Thyroid gland (tissue), 4 donors: ENCODE measurements around the gene PLIN5. TPM values are rescaled to one million over a fixed set of nuclear protein-coding genes. Genes with fewer than 3 reads are reported as not detected.

Experiments used
- DNase-seq, 2 donors: peaks; one replicate each; pipeline ENCODE4 v3.0.0-alpha.2; 2019
- H3K27ac ChIP-seq, 3 donors: fragments of 200-600 bp; sonication (generic); 1 replicate in 2 of 3; 2 replicates in 1 of 3; pipeline ENCODE4 v1.5.1; 2016 to 2019; ENCODE audit warnings: mild to moderate bottlenecking in 1 of 3, moderate library complexity in 1 of 3
- H3K27me3 ChIP-seq: fragments of 200-600 bp; sonication (generic); one replicate; pipeline ENCODE4 v1.5.1; 2019
- H3K36me3 ChIP-seq, 2 donors: fragments of 200-600 bp; sonication (generic); one replicate each; pipeline ENCODE4 v1.5.1; 2016 to 2019
- H3K4me1 ChIP-seq, 2 donors: fragments of 200-600 bp; sonication (generic); one replicate each; pipeline ENCODE4 v1.5.1; 2017 to 2019
- H3K4me3 ChIP-seq, 3 donors: fragments of 200-600 bp; sonication (generic); replicated peaks in 1 of 3; 1 replicate in 2 of 3; 2 replicates in 1 of 3; pipeline ENCODE4 v1.5.1; 2016; ENCODE audit warnings: mild to moderate bottlenecking in 1 of 3
- H3K9me3 ChIP-seq: fragments of 200-600 bp; sonication (generic); one replicate; pipeline ENCODE4 v1.5.1; 2017
- POLR2A ChIP-seq, 2 donors: fragments of 450-650 bp; IDR thresholded peaks; one replicate each; pipeline ENCODE4 v1.6.1; 2017; ENCODE audit warnings: antibody characterized with exemption in 2 of 2, mild to moderate bottlenecking in 2 of 2, moderate library complexity in 1 of 2
- WGBS, 2 donors: methylation state at CpG; one replicate each; pipeline ENCODE4 v1.1.5; 2017; 5-methylcytosine and 5-hydroxymethylcytosine counted together
- intact Hi-C: fragments of 100-400 bp; cut with DNase I; formaldehyde crosslinking; loops from one replicate; pipeline ENCODE4 v1.15.1; 2023
- total RNA-seq, 4 donors: library from RNA; depleted of rRNA; stranded (reverse); fragments of >200 nt; gene quantifications; one replicate each; pipeline ENCODE4 v1.2.3, GENCODE V29; 2016
- TF ChIP-seq, protein P1 (sequence below), 6 experiments: fragments of 200-600 bp in 3 of 6; fragments of 450-650 bp in 3 of 6; sonication (generic) in 3 of 6; IDR thresholded peaks; one replicate each; pipeline ENCODE4 v1.5.1; 2016 to 2019; ENCODE audit warnings: antibody characterized with exemption in 6 of 6, mild to moderate bottlenecking in 2 of 6, inconsistent platforms in 1 of 6, moderate library complexity in 1 of 6

The PLIN5 gene
- total RNA-seq, 4 donors from 2014 or later = 4.1 to 12.1 (median 7.8) TPM

DNA sequence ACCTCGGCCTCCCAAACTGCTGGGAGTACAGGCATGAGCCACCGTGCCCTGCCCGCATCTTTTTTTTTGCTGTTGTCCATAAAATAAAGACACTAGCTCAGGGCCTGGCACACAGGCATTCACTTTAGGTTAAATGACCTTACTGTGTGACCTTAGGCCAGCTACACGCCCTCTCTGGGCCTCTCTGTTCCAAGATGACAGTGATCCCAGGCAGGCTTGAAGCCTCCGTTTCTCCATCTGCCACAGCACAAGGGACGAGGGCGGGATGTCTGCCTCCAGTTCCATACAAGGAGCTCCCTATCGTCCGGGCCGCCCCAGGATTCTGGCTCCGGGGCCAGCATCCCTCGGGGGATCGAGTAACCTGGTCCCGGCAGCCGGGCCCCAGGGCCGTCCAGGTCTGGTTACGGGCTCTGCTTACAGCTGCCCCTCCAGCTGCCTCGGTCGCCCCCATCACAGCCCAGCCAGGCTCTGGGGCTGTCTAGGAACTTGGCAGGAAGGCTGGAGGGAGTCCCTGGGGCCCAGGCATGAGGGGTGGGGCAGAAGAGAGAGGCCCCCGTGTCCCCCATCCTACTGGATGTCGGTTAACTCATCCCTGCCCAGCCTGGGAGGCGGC is 36.4 kb upstream of the PLIN5 start:
- Histone ChIP-seq H3K4me3 (no peak overlapping the region), H3K9me3 (no peaks in the 10 kb centered on the region), H3K4me1 (peaks cover 0 to 8% of the 10 kb centered on the region in 2 donors), H3K27ac (no peak overlapping the region), H3K36me3 (no peaks in the 10 kb centered on the region), H3K27me3 (no peaks in the 10 kb centered on the region)
- WGBS, 2 donors = 68 to 77% methylated on average over 11 to 12 of the region's 22 CpGs
- no peak for DNase-seq
- no peak for TF ChIP-seq POLR2A (IDR thresholded peaks at IDR 0.05)
- TF ChIP-seq, protein P1, sequence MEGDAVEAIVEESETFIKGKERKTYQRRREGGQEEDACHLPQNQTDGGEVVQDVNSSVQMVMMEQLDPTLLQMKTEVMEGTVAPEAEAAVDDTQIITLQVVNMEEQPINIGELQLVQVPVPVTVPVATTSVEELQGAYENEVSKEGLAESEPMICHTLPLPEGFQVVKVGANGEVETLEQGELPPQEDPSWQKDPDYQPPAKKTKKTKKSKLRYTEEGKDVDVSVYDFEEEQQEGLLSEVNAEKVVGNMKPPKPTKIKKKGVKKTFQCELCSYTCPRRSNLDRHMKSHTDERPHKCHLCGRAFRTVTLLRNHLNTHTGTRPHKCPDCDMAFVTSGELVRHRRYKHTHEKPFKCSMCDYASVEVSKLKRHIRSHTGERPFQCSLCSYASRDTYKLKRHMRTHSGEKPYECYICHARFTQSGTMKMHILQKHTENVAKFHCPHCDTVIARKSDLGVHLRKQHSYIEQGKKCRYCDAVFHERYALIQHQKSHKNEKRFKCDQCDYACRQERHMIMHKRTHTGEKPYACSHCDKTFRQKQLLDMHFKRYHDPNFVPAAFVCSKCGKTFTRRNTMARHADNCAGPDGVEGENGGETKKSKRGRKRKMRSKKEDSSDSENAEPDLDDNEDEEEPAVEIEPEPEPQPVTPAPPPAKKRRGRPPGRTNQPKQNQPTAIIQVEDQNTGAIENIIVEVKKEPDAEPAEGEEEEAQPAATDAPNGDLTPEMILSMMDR (IDR thresholded peaks at IDR 0.05) = no peak
- intact Hi-C loops = no loop called here

- intact Hi-C loops = no loop called here
- Histone ChIP-seq H3K4me3 (no peak overlapping the region), H3K4me1 (peaks cover 0 to 8% of the 10 kb centered on the region in 2 donors), H3K36me3 (no peaks in the 10 kb centered on the region), H3K9me3 (no peaks in the 10 kb centered on the region), H3K27me3 (no peaks in the 10 kb centered on the region), H3K27ac (no peak overlapping the region)
- 95% methylated on average over 5 of the region's 5 CpGs for WGBS, 2 donors
- DNase-seq = no peak
- TF ChIP-seq, protein P1 (IDR thresholded peaks at IDR 0.05) = no peak
- TF ChIP-seq POLR2A (IDR thresholded peaks at IDR 0.05) = no peak
These were observed 35.9 kb upstream of the PLIN5 start for GRCh38 chr19:4570916-4571304.

GRCh38 chr19:4570402-4570801 is 35.4 kb upstream of the PLIN5 start:
- no peaks in the 10 kb centered on the region for H3K36me3 ChIP-seq
- H3K4me3 ChIP-seq = no peak overlapping the region
- no peaks in the 10 kb centered on the region for H3K9me3 ChIP-seq
- TF ChIP-seq, protein P1 (IDR thresholded peaks at IDR 0.05) = no peak
- no peak for TF ChIP-seq POLR2A (IDR thresholded peaks at IDR 0.05)
- no peak for DNase-seq
- H3K27ac ChIP-seq = no peak overlapping the region
- H3K27me3 ChIP-seq = no peaks in the 10 kb centered on the region
- 91 to 94% methylated on average over 11 of the region's 11 CpGs for WGBS, 2 donors
- intact Hi-C loops = no loop called here
- H3K4me1 ChIP-seq = peaks cover 0 to 8% of the 10 kb centered on the region in 2 donors

DNA sequence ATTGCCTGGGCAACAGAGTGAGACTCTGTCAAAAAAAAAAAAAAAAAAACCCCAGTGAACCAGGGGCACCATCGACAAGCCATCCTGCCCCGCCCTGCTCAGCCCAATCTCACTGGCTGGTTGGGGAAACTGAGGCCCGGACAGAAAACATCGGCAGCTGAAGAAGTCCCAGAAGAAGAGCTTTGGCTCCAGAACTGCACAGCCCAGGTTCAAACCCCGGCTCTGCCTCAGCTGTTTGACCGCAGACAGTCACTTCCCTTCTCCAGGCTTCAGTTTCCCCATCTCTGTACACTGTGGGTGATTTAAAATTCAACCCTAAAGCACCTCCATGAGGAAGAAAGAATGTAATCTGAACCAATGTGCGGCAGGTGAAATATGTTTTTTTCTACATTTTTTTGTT is 33.9 kb upstream of the PLIN5 start:
- no peaks in the 10 kb centered on the region for H3K36me3 ChIP-seq
- no peak for TF ChIP-seq POLR2A (IDR thresholded peaks at IDR 0.05)
- TF ChIP-seq, protein P1 (IDR thresholded peaks at IDR 0.05) = no peak
- no peaks in the 10 kb centered on the region for H3K9me3 ChIP-seq
- intact Hi-C loops = no loop called here
- no peaks in the 10 kb centered on the region for H3K4me1 ChIP-seq
- 86 to 88% methylated on average over 7 of the region's 7 CpGs for WGBS, 2 donors
- H3K27me3 ChIP-seq = no peaks in the 10 kb centered on the region
- DNase-seq = no peak
- no peak overlapping the region for H3K27ac ChIP-seq
- H3K4me3 ChIP-seq = no peak overlapping the region

DNA sequence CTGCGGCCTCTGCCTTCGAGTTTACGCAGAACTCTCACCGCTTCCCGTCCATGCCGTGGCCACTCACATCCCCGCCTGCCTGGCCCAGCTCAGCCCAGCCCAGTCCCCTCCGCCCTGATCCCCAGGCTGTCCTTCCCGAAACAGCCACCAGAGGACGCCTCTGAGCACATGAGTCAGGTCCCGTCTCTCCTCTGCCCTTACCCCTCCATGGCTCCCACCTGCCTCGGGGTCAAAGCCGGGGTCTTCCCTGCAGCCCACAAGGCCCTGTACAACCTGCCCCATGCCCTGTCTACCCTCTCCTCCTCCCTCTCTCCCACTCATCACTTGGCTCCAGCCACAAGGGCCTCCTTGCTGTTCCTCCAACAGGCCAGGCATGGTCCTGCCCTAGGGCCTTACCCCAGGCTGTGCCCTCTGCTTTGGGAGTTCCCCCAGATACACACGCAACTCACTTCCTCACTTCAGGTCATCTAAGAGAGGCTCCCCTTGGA is 32.6 kb upstream of the PLIN5 start:
- no peaks in the 10 kb centered on the region for H3K9me3 ChIP-seq
- no peaks in the 10 kb centered on the region for H3K27me3 ChIP-seq
- H3K27ac ChIP-seq = no peak overlapping the region
- DNase-seq = peak; percentile 28 to 41
- no peaks in the 10 kb centered on the region for H3K4me1 ChIP-seq
- TF ChIP-seq, protein P1 (IDR thresholded peaks at IDR 0.05) = peak; percentile 31 to 57 (median 41)
- no peak for TF ChIP-seq POLR2A (IDR thresholded peaks at IDR 0.05)
- no peaks in the 10 kb centered on the region for H3K36me3 ChIP-seq
- WGBS, 2 donors = 56 to 60% methylated on average over 14 of the region's 14 CpGs
- H3K4me3 ChIP-seq = no peak overlapping the region
- intact Hi-C loops = no loop called here
